IPS DF 4.7 (cell line): ENCODE data around the gene TMC3.

ENCODE experiments used
- DNase-seq: peaks from one replicate; pipeline ENCODE4 v3.0.0-alpha.2; 2013; ENCODE audit warnings: low spot score; ENCODE audit errors: extremely low read depth

Gene TMC3

GRCh38 chr15:81323559-81323943 lies 50.5 kb downstream of the TMC3 start:
- no peak for DNase-seq

GRCh38 chr15:81322676-81323253 lies 51.2 kb downstream of the TMC3 start:
- no peak for DNase-seq

- DNase-seq, result no peak
These were observed 52.3 kb downstream of the TMC3 start for GRCh38 chr15:81321667-81322066.

- DNase-seq, result no peak
These were observed 56.4 kb downstream of the TMC3 start for GRCh38 chr15:81317642-81318017.

- no peak for DNase-seq
These were observed 57.7 kb downstream of the TMC3 start for GRCh38 chr15:81316267-81316666.

GRCh38 chr15:81315452-81316175 lies 58.4 kb downstream of the TMC3 start:
- no peak for DNase-seq

GRCh38 chr15:81314378-81314777 lies 59.6 kb downstream of the TMC3 start:
- DNase-seq, result no peak

- no peak for DNase-seq
These were observed 60.3 kb downstream of the TMC3 start for GRCh38 chr15:81313686-81314085.

GRCh38 chr15:81312790-81313543 lies 61.0 kb downstream of the TMC3 start:
- no peak for DNase-seq

- no peak for DNase-seq
These were observed 62.1 kb downstream of the TMC3 start for GRCh38 chr15:81311752-81312464.

GRCh38 chr15:81310480-81310879 lies 63.5 kb downstream of the TMC3 start:
- no peak for DNase-seq

GRCh38 chr15:81309647-81310450 lies 64.2 kb downstream of the TMC3 start:
- DNase-seq, result no peak

GRCh38 chr15:81308260-81308659 lies 65.8 kb downstream of the TMC3 start:
- no peak for DNase-seq

- DNase-seq, result no peak
These were observed 69.8 kb downstream of the TMC3 start for GRCh38 chr15:81304226-81304625.

GRCh38 chr15:81303244-81304225 lies 70.5 kb downstream of the TMC3 start:
- peak; percentile 33 for DNase-seq

GRCh38 chr15:81302701-81303109 lies 71.3 kb downstream of the TMC3 start:
- no peak for DNase-seq

- no peak for DNase-seq
These were observed 72.1 kb downstream of the TMC3 start for GRCh38 chr15:81301815-81302399.

GRCh38 chr15:81301385-81301784 lies 72.6 kb downstream of the TMC3 start:
- no peak for DNase-seq

GRCh38 chr15:81299630-81300273 lies 74.3 kb downstream of the TMC3 start:
- DNase-seq, result no peak
